Measurements from ENCODE around the gene LZTS2. TPM values are rescaled to one million over a fixed set of nuclear protein-coding genes. Genes with fewer than 3 reads are reported as not detected.

LZTS2 gene
- total and polyA plus RNA-seq, 2 of the 4 experiments (the other 2 are of a cell fraction) = 19.2 to 101 TPM

GRCh38 chr10:101029520-101030295, 30.1 kb downstream of the LZTS2 start:
- ChIA-PET CTCF (interaction anchor here (0.6 to 1.2 kb wide), 2 partner anchors 12 to 31 kb away, joined by 3 to 4 read pairs; no protein-coding TSS in a partner anchor), POLR2A (ENCODE audit: unreplicated experiment) (no interaction called here)
- no peak for ATAC-seq (ENCODE audit: low read depth)
- no peaks in the 10 kb centered on the region for H3K9me3 ChIP-seq (ENCODE audit: control insufficient read depth, insufficient read depth, low read length)
- H3K14ac ChIP-seq (replicated peaks; ENCODE audit: low read depth, low read length) = no peak overlapping the region
- H3K4me2 ChIP-seq (ENCODE audit: low read depth, low read length) = no peak overlapping the region
- no peak overlapping the region for H3K23ac ChIP-seq (ENCODE audit: low read depth, low read length)
- H3K27me3 ChIP-seq (ENCODE audit: control insufficient read depth, insufficient read depth, low read length) = peaks cover 2% of the 10 kb centered on the region; the same call in 1 of the 2 replicates
- H4K20me1 ChIP-seq (ENCODE audit: insufficient read depth, low read length) = peaks cover 17% of the 10 kb centered on the region
- no peak overlapping the region for H2BK15ac ChIP-seq (ENCODE audit: low read depth, low read length)
- no peak overlapping the region for H3K4me3 ChIP-seq (ENCODE audit: insufficient read depth, low read depth, low read length)
- H2BK20ac ChIP-seq (ENCODE audit: low read depth, low read length) = no peak overlapping the region
- in situ Hi-C loops (cut with MboI; ENCODE audit: low sequenced_read_pairs) = no loop called here
- no peak overlapping the region for H4K5ac ChIP-seq (ENCODE audit: low read depth, low read length)
- TF ChIP-seq FOS (IDR thresholded peaks at IDR 0.05; ENCODE audit: low read depth, low read length) (no peak), CTCF (conservative IDR thresholded peaks at IDR 0.05; ENCODE audit: low read depth, low read length) (no peak), SMC3 (IDR thresholded peaks at IDR 0.05; ENCODE audit: low read depth, low read length) (no peak), MAFK (IDR thresholded peaks at IDR 0.05; ENCODE audit: low read depth, low read length) (no peak), POLR2A (IDR thresholded peaks at IDR 0.05; ENCODE audit: low read depth, low read length) (no peak), RAD21 (IDR thresholded peaks at IDR 0.05; ENCODE audit: low read length) (no peak), CHD1 (IDR thresholded peaks at IDR 0.05; ENCODE audit: low read depth, low read length) (no peak), BHLHE40 (IDR thresholded peaks at IDR 0.05; ENCODE audit: low read depth, low read length) (no peak)
- H3K56ac ChIP-seq (ENCODE audit: extremely low read depth, insufficient read depth, low read length) = no peak overlapping the region
- dilution Hi-C loops (cut with HindIII; ENCODE audit: low sequenced_read_pairs, unreplicated experiment) = no loop called here
- BruUV-seq (replicated peaks) = no TSS peak
- no peak for DNase-seq
- no peak overlapping the region for H2BK5ac ChIP-seq (ENCODE audit: low read depth, low read length, poor library complexity, severe bottlenecking)
- peak overlapping the region; percentile 67 for H2AFZ ChIP-seq (replicated peaks; ENCODE audit: low read length, poor library complexity)
- no peak overlapping the region for H2AK5ac ChIP-seq (ENCODE audit: low read depth, low read length)
- WGBS, 2 experiments (ENCODE audit: extremely low coverage in 2 of 2, insufficient read length in 1 of 2) = no CpG with 5 or more reads among the region's 27 CpGs
- 0 out of 2 replicates have a peak, but pooled peaks cover 2% of the 10 kb centered on the region for H3K9me1 ChIP-seq (ENCODE audit: insufficient read depth, low read length)
- intact Hi-C loops (cut with micrococcal nuclease) = loop anchor here (5.0 kb wide), 1 partner anchor 38 kb away; no protein-coding TSS in a partner anchor
- H4K8ac ChIP-seq (ENCODE audit: low read depth in 2 of 2, low read length in 2 of 2) = no peak overlapping the region
- no peak overlapping the region for H3K27ac ChIP-seq (ENCODE audit: insufficient read depth, low read length)
- peaks cover 1% of the 10 kb centered on the region; the same call in 1 of the 2 replicates for H3K36me3 ChIP-seq (ENCODE audit: control insufficient read depth, insufficient read depth, low read length)
- H3K4ac ChIP-seq (ENCODE audit: low read depth, low read length) = no peak overlapping the region
- H3K9ac ChIP-seq (ENCODE audit: low read depth, low read length) = no peak overlapping the region
- H4K91ac ChIP-seq (ENCODE audit: insufficient read depth, low read depth, low read length) = no peak overlapping the region
- peak overlapping the region; percentile 61 for H2AK9ac ChIP-seq (replicated peaks; ENCODE audit: low read depth, low read length, poor library complexity)
- H3K4me1 ChIP-seq (ENCODE audit: control insufficient read depth, insufficient read depth, low read length) = peaks cover 2% of the 10 kb centered on the region
- H3K18ac ChIP-seq (ENCODE audit: low read depth, low read length) = no peak overlapping the region
- H3K79me1 ChIP-seq (ENCODE audit: low read depth in 1 of 2, low read length in 2 of 2) = peaks cover 2 to 38% of the 10 kb centered on the region in 2 experiments; a peak in 3 of 4 replicates
- no peak overlapping the region for H2BK120ac ChIP-seq (ENCODE audit: low read depth, low read length)

Data from IMR-90 (cell line).